Measurements from ENCODE around the gene RYR1.

RYR1 gene

GRCh38 chr19:38433268-38433733 is at the start of gene RYR1:
RYR1 (plus strand) TSS chr19:38433691; CDS start chr19:38433830, 139 bp downstream.
- DNase-seq, result no peak

GRCh38 chr19:38383743-38384142 is 49.7 kb upstream of the RYR1 start:
- DNase-seq, result no peak

GRCh38 chr19:38384209-38385027 is 49.1 kb upstream of the RYR1 start:
- DNase-seq, result no peak

- no peak for DNase-seq
Measured at GRCh38 chr19:38385057-38385803, 48.3 kb upstream of the RYR1 start.

- DNase-seq, result no peak
Measured at GRCh38 chr19:38385804-38386257, 47.7 kb upstream of the RYR1 start.

GRCh38 chr19:38386300-38386970 is 47.1 kb upstream of the RYR1 start:
- no peak for DNase-seq

- no peak for DNase-seq
Measured at GRCh38 chr19:38386971-38387549, 46.4 kb upstream of the RYR1 start.

- DNase-seq, result peak; percentile 44
Measured at GRCh38 chr19:38387550-38388348, 45.7 kb upstream of the RYR1 start, which contains the start of gene GGN. GGN (minus strand) TSS chr19:38388034; CDS start chr19:38387261, 773 bp downstream.

- peak; percentile 32 for DNase-seq
Measured at GRCh38 chr19:38388349-38389100, 45.0 kb upstream of the RYR1 start, which contains the start of gene SPRED3. SPRED3 (plus strand) TSS chr19:38388697; CDS start chr19:38390303, 1,606 bp downstream.

- DNase-seq, result peak; percentile 13
Measured at GRCh38 chr19:38389101-38389925, 44.2 kb upstream of the RYR1 start.

- DNase-seq, result no peak
Measured at GRCh38 chr19:38389957-38390924, 43.2 kb upstream of the RYR1 start.

- DNase-seq, result no peak
Measured at GRCh38 chr19:38391911-38392464, 41.5 kb upstream of the RYR1 start.

- no peak for DNase-seq
Measured at GRCh38 chr19:38392707-38393308, 40.7 kb upstream of the RYR1 start.

- no peak for DNase-seq
Measured at GRCh38 chr19:38394488-38394887, 39.0 kb upstream of the RYR1 start.

GRCh38 chr19:38395381-38396114 is 37.9 kb upstream of the RYR1 start:
- DNase-seq, result no peak

GRCh38 chr19:38399081-38399480 is 34.4 kb upstream of the RYR1 start:
- DNase-seq, result no peak

- no peak for DNase-seq
Measured at GRCh38 chr19:38399537-38399936, 34.0 kb upstream of the RYR1 start.
